GM12864 (cell line): Measurements from ENCODE around the gene MYO9B.
A peak's percentile ranks its signal among the peaks of the same experiment; 100 is the strongest.

ENCODE experiments used
- DNase-seq: peaks from one replicate; pipeline ENCODE4 v3.0.0-alpha.2; 2011; ENCODE audit warnings: low read depth
- H3K4me3 ChIP-seq: 2 replicates; pipeline ENCODE4 v1.5.1; 2011; ENCODE audit warnings: mild to moderate bottlenecking, low read depth, low read length, control low read depth
- TF ChIP-seq, protein P1 (sequence below): IDR thresholded peaks from 2 replicates; pipeline ENCODE4 v1.5.1; 2011; ENCODE audit warnings: low read depth, mild to moderate bottlenecking, moderate library complexity, low read length, control low read depth, inconsistent platforms; ENCODE audit errors: missing control alignments

The MYO9B gene

DNA sequence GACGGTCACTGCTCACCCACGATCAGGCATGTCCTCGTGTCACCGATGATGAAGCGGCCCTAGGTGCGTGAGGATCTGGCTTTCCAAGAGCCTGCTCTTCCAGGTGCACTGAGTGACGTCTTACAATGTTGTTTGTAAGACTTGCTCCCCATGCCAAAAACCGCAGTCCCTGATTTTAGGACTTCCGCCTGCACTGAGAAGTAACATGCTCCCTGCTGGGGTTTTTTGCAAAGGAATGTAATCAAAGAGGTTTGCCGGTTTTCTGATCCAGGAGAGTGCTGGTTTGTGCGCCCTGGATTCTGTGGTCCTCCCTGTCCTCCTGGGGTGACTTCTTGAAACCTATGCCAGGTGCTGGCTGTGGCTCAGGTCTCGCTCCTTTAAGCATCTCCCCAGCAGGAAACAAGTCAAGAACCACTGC lies 38.8 kb downstream of the MYO9B start:
- H3K4me3 ChIP-seq = no peak overlapping the region
- DNase-seq = no peak
- TF ChIP-seq, protein P1, sequence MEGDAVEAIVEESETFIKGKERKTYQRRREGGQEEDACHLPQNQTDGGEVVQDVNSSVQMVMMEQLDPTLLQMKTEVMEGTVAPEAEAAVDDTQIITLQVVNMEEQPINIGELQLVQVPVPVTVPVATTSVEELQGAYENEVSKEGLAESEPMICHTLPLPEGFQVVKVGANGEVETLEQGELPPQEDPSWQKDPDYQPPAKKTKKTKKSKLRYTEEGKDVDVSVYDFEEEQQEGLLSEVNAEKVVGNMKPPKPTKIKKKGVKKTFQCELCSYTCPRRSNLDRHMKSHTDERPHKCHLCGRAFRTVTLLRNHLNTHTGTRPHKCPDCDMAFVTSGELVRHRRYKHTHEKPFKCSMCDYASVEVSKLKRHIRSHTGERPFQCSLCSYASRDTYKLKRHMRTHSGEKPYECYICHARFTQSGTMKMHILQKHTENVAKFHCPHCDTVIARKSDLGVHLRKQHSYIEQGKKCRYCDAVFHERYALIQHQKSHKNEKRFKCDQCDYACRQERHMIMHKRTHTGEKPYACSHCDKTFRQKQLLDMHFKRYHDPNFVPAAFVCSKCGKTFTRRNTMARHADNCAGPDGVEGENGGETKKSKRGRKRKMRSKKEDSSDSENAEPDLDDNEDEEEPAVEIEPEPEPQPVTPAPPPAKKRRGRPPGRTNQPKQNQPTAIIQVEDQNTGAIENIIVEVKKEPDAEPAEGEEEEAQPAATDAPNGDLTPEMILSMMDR = no peak

DNA sequence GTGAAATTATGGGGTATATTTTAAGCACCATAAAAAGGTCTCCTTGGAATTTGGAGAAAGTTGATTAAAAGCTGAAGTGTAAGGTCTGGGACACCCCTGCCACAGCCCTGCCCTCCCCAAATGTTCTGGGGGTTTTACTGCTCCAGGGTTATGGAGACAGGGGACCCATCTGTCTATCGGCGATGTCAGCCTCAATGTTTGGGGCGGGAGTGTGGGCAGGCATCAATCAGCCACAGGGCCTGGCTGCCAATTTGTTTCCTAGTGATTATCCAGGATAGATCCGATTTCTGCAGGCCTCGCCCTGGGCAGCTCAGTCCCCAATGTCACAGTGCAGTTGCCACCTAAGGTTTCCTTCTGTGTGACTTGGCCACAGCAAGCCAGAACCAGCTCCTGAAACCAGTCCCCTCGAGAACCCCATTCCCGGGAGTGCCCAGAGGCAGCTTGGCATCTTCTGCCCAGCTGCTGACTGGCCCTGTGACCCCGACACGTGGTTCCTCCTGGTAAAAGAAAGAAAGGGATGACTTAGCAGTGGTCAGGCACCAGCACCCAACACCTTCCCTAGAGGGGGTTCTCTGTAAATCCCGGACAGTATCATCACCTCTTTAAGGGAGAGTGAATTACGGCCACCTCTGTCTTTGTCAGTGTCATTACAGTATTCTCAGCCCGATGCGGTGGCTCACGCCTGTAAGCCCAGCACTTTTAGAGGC lies 41.6 kb downstream of the MYO9B start:
- DNase-seq = no peak
- TF ChIP-seq, protein P1 = no peak
- no peak overlapping the region for H3K4me3 ChIP-seq

DNA sequence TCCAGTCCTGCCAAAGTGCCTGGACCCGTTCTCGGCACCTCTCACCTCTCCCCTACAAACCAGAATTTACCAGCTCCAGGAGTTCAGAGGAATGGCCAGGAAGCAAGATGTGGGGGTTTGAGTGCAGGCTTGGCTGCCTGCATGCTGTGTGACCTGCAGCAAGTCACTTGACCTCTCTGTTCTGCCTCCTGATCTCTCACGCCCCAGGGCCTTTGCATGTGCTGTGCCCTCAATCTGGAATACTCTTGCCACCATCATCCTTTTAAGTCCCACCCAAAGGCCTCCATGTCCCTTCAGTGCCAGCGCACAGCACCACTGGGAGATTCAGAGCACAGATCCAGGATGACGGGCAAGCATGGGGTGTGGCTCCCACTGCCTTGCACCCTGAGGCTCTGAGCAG lies 43.4 kb downstream of the MYO9B start:
- H3K4me3 ChIP-seq = no peak overlapping the region
- no peak for DNase-seq
- TF ChIP-seq, protein P1 = no peak

GRCh38 chr19:17121736-17122293 lies 46.2 kb downstream of the MYO9B start:
- no peak overlapping the region for H3K4me3 ChIP-seq
- DNase-seq = peak; percentile 50
- TF ChIP-seq, protein P1 = no peak

DNA sequence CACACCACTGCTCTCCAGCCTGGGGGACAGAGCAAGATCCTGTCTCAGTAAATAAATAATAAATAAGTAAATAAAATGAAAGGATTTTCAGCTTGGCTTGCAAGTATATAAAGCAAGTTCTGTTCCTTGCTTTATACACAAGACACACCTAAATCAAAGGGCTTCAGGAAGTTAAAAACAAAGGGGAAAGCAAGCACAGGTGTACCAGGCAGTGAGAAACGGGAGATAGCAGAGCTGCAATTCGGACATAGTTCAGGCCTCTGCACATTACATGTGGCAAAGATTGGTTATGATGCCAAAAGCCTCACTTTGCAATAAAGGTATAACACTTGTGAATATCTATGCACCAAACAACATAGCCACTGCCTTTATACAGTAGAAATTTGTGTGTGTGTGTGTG lies 47.5 kb downstream of the MYO9B start:
- TF ChIP-seq, protein P1 = no peak
- DNase-seq = no peak
- H3K4me3 ChIP-seq = no peak overlapping the region

GRCh38 chr19:17124025-17124424 lies 48.4 kb downstream of the MYO9B start:
- H3K4me3 ChIP-seq = no peak overlapping the region
- TF ChIP-seq, protein P1 = no peak
- DNase-seq = no peak

DNA sequence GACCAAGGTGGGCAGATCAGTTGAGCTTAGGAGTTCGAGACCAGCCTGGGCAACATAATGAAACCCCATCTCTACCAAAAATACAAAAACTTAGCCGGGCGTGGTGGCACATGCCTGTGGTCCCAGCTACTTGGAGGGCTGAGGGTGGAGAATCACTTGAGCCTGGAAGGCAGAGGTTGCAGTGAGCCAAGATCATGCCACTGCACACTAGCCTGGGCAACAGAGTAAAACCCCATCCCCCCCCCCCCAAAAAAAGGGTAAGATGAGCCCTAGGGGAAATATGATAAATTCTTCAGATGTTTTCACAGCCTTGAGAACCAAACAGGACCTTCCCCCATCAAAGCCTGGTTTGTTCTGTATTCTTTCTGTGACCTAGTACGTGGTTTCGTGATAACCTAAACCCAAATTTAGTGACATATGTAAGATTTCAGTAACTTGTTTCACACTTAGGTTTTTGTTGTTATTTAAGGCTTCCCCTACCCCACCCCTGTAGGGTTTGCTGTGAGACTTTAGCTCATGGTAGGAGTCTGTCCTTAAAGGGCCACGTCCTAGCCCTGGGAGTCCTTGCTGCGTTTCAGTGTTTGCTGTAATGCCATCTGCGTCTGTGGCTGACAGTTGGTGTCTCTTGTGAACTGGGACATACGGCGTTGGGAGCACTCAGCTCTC lies 49.6 kb downstream of the MYO9B start:
- peak overlapping the region; percentile 13 for H3K4me3 ChIP-seq
- peak; percentile 94 for DNase-seq
- TF ChIP-seq, protein P1 = no peak
